ENCODE results near the gene CROCC.

DNA sequence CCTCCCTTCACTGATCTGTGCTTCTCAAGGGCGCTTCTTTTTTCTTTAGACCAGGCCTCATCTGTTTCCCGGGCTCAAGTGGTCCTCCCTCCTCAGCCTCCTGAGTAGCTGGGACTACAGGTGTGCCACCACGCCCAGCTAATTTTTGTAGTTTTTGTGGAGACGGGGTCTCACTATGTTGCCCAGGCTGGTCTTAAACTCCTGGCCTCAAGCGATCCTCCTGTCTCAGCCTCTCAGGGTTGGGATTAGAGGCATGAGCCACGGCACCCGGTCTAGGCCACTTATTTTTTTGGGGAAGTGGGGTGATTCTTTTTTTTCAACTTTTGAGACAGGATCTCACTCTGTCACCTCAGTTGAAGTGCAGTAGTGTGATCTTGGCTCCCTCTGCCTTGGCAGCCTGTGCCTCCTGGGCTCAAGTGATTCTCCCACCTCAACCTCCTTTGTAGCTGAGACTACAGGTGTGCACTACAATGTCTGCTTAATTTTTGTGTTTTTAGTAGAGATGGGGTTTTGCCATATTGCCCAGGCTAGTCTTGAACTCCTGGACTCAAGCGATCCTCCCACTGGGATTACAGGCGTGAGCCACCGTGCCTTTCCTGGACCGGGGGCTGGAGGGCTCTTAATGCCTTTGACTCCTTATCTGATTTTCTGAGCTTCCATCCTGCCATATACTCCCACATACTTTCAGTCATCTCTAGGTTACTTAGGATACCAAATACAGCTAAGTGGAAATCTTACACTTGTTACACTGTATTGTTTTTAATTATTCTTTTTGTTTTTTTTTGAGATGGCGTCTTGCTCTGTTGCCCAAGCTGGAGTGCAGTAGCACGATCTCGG lies 39.8 kb downstream of the CROCC start:
- TF ChIP-seq TAF1 (IDR thresholded peaks at IDR 0.05; ENCODE audit: borderline replicate concordance, insufficient read depth, low read length), result no peak
- TF ChIP-seq POLR2AphosphoS5 (IDR thresholded peaks at IDR 0.05; ENCODE audit: low read depth, low read length), result no peak
- no peak for TF ChIP-seq SIN3A (IDR thresholded peaks at IDR 0.05; ENCODE audit: borderline replicate concordance, insufficient read depth, low read length)

All from PFSK-1 (cell line).